ENCODE measurements around the gene ABCA7.
A peak's percentile ranks its signal among the peaks of the same experiment; 100 is the strongest.

Gene ABCA7, protein sequence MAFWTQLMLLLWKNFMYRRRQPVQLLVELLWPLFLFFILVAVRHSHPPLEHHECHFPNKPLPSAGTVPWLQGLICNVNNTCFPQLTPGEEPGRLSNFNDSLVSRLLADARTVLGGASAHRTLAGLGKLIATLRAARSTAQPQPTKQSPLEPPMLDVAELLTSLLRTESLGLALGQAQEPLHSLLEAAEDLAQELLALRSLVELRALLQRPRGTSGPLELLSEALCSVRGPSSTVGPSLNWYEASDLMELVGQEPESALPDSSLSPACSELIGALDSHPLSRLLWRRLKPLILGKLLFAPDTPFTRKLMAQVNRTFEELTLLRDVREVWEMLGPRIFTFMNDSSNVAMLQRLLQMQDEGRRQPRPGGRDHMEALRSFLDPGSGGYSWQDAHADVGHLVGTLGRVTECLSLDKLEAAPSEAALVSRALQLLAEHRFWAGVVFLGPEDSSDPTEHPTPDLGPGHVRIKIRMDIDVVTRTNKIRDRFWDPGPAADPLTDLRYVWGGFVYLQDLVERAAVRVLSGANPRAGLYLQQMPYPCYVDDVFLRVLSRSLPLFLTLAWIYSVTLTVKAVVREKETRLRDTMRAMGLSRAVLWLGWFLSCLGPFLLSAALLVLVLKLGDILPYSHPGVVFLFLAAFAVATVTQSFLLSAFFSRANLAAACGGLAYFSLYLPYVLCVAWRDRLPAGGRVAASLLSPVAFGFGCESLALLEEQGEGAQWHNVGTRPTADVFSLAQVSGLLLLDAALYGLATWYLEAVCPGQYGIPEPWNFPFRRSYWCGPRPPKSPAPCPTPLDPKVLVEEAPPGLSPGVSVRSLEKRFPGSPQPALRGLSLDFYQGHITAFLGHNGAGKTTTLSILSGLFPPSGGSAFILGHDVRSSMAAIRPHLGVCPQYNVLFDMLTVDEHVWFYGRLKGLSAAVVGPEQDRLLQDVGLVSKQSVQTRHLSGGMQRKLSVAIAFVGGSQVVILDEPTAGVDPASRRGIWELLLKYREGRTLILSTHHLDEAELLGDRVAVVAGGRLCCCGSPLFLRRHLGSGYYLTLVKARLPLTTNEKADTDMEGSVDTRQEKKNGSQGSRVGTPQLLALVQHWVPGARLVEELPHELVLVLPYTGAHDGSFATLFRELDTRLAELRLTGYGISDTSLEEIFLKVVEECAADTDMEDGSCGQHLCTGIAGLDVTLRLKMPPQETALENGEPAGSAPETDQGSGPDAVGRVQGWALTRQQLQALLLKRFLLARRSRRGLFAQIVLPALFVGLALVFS (N-terminal part only)

DNA sequence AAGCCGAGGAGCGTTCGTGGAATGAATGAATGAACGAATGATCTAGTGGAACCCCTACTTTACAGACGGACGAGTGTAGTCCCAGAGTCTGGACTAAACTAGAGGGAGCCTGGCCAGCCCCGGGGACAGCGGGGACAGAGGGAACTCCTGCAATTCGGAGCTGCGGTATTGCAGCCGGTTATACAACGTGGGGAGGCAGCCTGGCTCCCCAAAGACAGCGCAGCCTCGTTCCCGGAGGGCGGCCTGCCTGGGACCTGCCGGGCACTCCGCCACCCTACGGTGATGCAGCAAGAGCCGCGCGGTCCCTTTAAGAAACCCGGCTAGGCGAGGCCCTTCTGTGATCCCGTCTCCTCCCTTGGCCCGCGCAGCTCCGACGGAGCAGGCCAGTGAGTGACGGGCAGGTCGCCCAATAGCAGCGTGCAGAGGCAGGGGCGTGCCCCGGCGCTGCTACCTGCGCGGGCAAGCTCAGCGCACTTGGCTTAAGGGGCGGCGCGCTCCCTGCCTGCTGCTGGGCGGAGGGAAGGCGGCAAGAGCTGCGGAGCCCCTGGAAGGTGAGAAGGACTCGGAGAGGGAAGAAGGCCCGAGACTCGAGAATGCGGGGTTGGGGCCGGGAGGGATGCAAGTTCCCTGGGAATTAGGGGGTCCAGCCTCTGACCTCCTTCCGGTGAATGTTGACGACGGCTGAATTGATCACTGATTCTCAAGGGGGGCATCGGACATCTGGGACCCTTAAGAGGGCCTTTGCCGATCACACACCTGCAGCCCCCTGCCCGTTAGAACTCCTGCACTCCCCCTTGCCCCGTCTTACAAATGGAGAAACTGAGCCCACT lies at the start of gene ABCA7:
Gene ABCA7, plus strand, starts transcription at position 462 of the 830 bp plus-strand sequence. CDS start 1,255 bp downstream, outside the sequence.
- DNase-seq (ENCODE audit: low spot score): peak; percentile 93

DNA sequence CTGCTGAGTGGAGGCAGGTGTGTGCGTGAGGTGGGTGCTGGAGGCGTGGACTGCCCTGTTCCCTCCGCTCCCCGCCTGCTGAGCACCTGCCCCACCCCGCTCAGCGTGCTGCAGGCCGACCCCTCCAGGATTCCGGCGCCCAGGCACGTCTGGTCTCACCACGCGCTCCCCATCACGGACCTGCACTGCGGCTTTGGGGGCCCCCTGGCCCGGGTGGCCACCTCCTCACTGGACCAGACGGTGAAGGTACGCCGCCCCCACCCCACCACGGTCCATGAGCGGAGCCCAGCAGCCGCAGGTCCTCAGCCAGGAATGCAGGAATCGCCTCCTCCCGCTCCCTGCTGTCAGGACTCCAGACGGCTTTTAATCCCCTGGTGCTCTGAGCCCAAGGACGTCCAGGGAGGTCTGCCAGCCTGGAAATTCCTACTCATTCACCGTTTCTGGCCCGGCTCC lies 49.8 kb upstream of the ABCA7 start:
- no peak for DNase-seq (ENCODE audit: low spot score)

DNA sequence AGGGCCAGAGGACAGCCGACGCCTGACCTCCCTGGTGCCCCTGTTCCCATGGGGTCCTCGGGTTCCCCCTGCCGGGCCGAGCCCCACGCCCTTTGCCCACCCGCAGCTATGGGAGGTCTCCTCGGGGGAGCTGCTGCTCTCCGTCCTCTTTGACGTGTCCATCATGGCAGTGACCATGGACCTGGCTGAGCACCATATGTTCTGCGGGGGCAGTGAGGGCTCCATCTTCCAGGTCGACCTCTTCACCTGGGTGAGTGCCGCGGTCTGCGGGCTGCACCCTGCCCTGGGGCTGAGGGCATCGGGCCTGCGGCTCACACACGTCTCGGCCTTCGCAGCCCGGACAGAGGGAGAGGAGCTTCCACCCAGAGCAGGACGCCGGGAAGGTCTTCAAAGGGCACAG lies 49.2 kb upstream of the ABCA7 start:
- no peak for DNase-seq (ENCODE audit: low spot score)

DNA sequence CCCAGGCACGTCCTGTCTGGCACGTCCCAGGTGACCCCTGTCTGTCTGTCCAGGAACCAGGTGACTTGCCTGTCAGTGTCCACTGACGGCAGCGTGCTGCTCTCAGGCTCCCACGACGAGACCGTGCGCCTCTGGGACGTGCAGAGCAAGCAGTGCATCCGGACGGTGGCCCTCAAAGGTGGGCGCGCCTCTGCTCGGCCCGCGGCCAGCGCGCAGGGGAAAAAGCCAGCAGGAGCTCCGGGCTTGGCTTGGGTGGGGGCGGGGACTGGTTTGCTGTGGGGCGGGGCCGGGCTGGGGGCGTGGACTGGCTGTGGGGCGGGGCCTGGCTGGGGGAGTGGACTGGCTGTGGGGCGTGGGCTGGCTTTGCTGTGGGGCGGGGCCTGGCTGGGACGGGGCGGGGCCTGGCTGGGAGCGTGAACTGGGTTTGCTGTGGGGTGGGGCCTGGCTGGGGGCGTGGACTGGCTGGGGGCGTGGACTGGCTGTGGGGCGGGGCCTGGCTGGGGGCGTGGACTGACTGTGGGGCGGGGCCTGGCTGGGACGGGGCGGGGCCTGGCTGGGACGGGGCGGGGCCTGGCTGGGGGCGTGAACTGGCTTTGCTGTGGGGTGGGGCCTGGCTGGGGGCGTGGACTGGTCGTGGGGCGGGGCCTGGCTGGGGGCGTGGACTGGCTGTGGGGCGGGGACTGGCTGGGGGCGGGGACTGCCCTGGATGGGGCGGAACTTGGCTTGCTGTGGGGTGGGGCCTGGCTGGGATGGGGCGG lies 48.6 kb upstream of the ABCA7 start:
- no peak for DNase-seq (ENCODE audit: low spot score)

DNA sequence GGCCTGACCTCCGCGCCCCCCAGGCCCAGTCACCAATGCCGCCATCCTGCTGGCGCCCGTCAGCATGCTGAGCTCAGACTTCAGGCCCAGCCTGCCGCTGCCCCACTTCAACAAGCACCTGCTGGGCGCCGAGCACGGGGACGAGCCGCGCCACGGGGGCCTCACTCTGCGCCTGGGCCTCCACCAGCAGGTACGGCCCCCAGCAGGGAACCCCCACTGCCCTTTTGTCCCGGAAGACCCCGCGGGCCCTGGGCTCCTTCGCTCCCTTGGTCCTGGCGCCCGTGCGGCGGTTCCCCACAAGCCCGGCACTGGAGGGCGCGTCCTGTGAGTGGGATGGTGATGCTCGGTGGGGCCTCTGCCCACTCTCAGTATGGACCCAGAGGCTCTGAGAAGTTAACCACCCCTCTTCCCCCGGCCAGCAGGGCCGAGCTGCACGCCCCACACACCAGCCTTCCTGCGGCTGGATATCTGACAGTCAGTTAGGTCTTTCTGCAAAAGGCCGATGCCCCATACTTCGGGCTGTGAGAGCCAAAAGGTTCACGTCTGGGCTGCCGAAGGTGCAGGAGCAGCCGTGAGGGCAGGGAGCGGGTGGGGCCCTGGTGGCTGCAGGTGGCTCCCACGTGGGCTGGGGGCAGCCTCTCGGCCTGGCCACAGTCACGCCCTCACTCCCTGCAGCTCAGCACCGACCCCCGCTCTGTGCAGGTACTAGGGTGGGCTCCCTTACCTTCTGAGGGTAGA lies 47.8 kb upstream of the ABCA7 start:
- DNase-seq (ENCODE audit: low spot score): no peak

DNA sequence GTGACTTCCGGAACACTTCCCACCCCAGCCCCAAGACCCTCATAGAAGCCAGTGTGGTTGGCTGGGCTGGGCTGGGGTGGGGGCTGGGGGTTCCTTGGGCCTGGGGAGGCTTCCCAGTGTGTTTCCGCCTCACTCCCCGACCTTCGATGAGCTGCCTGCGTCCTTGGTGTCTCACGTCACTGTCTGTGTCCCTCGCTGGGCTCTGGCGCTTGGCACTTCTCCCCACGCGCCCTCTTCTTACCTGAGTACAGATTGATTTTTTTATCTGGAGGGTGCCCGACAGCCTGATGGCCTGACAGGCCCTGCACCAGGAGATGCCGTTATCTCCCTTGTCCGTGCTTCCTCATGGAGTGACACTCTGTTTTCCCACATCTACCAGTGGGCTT lies 47.2 kb upstream of the ABCA7 start:
- DNase-seq (ENCODE audit: low spot score): no peak

DNA sequence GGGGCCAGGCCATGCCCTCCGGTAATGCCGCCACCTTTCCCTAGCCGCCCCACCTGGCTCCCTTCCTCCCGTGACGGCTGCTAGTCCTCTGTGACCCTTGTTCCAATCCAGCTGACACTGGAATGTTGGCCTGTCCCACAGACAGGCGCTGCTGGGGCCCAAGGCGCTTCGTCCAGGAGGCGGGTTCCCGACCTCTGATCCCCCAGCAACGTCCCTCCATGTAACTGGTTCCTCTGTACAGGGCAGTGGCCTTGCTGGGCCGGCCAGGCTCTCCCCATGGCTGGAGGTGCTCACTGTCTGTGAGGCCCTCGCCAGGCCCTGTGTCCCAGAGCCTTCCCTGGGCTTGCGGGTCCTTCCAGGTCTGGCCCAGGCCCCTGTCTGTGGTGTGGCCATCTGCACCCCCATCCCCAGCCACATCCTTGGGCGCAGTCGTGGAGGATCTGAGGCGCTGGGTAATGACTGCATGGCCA lies 46.5 kb upstream of the ABCA7 start:
- no peak for DNase-seq (ENCODE audit: low spot score)

DNA sequence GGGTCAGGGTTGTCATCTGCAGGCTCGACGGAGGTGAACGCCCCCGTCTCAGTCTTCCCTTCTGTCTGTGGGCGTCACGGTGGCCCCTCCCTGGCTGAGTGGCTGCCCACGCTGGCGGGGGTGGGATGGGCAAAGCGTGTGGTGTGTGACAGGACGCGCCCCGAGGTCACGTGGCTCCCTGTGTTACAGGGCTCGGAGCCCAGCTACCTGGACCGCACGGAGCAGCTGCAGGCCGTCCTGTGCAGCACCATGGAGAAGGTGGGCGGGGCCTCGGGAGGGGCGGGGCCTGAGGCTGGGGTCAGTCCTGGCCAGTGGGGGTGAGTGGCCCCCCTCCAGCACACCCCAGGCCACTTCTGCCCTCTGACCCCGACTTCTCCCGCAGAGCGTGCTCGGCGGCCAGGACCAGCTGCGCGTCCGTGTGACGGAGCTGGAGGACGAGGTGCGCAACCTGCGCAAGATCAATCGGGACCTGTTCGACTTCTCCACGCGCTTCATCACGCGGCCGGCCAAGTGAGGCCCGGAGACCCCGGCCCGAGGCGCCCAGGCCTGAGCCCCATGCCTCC lies 46.0 kb upstream of the ABCA7 start:
- no peak for DNase-seq (ENCODE audit: low spot score)

DNA sequence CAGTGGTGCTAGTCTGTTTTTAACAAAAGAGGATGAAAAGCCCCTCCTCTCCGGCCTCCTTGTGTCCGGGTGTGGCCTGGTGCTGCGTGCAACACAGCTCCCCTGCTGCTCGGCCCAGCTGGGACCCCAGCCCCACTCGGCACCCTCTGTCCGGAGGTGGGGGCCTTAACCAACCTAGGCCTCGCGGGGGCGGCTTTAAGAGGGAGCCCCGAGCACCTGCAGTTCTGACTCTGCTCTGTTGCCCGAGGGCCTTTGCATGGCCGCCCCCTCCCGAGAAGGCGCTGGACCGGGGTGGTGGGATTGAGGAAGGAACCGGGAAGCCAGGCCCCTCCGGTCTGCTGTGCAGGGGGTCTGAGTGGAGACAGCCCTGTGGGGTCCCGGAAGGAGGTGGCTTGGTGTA lies 45.4 kb upstream of the ABCA7 start:
- DNase-seq (ENCODE audit: low spot score): no peak

DNA sequence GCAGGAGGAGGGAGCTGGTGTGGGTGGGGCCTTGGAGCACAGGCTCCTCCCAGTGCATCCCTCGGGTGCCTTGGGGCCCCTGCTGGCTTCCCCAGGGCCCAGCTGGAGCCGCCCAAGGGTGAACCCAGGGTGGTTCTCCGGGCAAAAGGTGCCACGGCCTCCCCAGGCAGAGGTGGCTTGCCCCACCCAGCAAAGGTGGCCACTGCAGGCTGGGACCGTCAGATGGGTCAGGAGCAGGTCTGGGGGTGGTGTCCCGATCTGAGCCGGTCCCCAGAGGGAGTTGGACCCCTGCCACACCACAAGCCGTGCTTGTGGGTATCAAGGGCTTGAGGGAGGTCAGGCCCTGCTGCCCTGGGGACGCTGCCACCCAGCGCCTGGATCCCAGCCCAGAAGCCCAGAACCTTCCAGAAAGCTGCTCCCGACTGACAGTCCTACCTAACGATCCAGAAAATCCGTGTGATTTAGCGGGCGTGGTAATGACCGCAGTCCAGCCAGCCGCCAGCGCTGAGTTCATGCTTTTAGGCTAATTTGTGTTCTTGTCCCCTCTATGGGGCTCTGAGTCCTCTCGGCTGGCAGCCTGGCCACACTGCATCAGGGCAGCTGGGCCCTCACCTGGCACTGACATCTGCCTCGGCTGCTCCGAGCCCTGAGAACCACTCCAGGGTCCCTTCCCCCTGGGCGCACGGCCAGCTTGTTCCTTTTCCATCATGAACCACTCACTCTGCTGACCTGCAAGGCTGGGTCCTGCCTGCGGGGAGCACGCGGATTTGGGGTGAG lies 44.7 kb upstream of the ABCA7 start:
- DNase-seq (ENCODE audit: low spot score): no peak

DNA sequence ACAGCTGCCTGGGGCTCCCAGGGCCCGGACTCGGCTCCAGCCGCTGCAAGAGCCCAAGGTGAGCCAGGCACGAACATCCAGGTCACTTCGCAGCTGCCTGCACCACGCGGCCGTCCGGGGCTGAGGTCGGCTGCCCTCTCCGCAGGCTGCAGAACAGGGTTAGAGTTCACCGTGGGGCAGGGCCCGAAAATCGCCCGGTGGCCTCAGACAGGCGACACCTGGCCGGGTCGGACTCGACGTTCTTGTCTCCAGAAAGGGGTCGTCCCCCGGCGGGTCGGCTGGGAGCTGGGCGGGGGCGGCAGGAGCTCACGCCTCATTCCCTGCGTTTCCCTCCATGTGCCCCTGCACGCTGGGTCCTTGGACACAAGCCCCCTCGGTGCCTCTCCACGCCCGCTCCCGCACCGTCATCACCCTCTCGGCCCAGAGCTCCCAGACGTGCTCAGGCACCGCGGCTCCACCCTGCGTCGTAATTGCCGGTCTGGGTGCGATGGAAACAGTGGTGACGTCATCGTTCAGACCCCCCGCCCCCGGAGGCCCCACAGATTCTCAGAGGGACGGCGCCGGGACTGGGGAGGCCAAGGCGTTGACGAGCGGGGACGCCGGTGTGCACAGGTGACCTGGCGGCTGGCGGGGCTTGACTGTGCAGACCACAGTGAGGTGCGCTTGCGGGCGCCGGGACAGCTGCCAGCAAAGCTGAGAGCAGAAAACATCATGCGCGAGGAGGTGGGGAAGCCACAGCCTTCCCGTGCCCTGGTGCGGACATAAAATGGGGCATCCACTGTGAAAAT lies 43.7 kb upstream of the ABCA7 start:
- DNase-seq (ENCODE audit: low spot score): no peak

DNA sequence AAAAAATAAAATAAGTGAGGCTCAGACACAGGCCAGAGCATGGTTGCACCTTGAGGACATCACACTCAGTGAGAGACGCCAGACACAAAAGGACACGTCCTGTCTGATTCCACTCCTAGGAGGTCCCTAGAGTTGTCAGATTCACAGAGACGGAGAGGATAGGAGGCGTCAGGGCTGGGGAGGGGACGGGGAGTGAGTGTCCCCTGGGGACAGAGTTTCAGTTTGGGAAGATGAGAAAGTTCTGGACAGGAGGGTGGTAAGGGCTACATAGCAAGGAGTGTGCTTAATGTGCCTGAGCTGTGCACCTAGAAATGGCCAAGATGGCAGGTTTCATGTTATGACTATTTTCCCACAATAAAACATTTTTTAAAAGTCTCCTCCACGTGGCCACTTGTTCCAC lies 41.8 kb upstream of the ABCA7 start:
- DNase-seq (ENCODE audit: low spot score): no peak

DNA sequence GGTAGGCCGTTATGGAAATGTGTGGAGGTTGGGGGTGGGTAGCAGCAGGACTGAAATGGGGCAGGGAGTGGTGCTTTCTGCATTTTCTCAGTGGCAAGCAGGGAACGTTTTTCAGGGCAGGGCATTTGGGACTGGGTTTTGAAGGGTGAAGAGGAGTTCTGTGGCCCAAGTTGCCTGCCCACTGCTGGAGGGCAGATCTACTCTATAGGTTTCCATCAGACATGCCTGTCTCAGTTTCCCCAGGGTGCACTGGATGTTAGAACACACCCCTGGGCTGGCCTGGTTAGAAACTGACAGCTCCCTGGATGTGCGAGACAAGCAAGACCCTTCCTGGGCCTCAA lies 40.6 kb upstream of the ABCA7 start:
- DNase-seq (ENCODE audit: low spot score): no peak

DNA sequence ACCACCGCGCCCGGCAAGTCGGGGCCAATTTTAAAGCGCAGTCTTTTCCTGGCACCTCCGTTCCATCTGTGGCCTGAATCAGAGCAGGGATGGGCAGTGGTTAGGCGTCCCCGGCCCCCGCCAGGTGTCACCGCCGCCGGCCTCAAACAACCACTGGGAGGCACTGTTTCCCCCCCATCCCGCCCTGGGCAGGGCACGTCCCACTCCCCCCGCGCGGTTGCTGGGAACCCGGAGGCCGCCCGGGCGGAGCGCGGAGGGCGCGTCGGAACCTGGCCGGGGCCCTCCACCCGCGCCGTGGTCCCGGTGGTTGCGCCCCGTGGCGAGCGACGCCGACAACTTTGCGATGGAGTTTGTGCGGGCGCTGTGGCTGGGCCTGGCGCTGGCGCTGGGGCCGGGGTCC lies 39.8 kb upstream of the ABCA7 start, which contains the start of gene GRIN3B:
Gene GRIN3B, plus strand, starts transcription at position 325 of the 400 bp plus-strand sequence. Its CDS starts 19 bp downstream, at position 344.
- no peak for DNase-seq (ENCODE audit: low spot score)

DNA sequence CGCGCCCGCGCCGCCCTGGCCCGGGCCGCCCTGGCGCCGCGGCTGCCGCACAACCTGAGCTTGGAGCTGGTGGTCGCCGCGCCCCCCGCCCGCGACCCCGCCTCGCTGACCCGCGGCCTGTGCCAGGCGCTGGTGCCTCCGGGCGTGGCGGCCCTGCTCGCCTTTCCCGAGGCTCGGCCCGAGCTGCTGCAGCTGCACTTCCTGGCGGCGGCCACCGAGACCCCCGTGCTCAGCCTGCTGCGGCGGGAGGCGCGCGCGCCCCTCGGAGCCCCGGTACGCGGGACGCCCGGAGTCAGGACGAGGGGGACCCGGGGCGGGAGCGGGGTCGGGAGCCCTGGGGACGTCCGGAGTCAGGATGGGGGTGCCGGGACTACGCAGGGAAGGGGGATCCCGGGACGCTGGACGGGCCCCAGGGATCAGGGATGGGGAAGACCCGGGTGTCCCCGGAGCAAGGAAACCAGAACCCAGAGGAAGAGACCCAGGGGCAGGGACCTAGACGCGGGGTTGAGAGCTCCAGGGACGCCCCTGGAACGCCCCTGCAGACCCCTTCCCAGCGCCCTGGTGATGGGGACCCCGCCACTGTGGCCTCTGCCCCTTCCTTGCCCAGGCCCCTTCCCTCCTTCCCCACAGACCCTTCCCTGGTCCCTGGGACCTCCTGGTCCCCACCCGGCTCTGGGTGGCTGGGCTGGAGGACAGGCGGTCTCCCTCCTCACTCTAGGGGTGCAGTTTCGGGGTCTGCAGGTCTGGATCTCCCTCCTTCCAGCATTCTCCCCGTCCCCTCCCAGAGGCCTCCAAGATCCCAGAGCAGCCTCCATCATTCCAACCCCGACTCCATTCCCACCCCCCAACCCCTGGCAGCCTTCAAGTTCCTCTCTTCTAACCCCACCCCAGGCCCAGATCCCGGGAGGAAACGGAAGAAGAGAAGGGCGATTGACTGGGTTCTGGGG lies 39.0 kb upstream of the ABCA7 start:
- no peak for DNase-seq (ENCODE audit: low spot score)

DNA sequence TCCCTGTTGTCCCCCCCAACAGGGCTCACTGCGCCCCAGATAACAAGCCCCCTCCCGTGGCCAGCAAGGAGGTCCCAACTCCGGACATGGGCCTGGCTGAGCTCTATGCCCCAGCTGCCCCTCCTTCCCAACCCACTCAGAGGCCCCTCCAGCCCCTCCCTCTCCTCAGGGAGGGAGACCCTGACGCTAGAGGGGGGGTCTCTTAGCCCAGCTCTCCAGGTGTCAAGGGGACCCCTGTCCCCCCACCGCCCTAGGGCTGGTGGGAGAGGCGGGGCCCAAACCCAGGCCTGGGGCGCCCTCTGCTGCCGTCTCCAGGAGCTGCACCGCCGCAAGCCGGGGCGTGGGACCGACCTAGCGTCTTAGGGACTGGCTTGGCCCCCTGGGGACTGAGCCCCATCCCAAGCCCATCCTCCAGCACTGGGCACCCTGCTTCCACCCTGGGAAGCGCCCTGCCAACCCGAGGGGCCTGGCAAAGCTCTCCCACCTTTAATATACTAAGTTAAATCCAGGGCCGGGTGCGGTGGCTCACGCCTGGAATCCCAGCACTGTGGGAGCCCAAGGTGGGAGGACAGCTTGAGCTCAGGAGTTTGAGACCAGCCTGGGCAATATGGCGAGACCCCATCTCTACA lies 38.3 kb upstream of the ABCA7 start:
- DNase-seq (ENCODE audit: low spot score): no peak

Measured in putamen (tissue), 1 donor.